SHP77 treated with DMSO at 0.1 percent for 48 hours (cell line): Measurements from ENCODE around the gene LMO3.
"Not testable (repeated sequence)": the region's sequence is repeated elsewhere in the genome, so short reads cannot be mapped to it uniquely, and the experiment has no call there.

Experiments used
- DNase-seq: peaks from one replicate; lab custom pipeline; 2025; lab: John Stamatoyannopoulos, UW

The LMO3 gene

GRCh38 chr12:16545836-16546235 is 60.1 kb downstream of the LMO3 start:
- no peak for DNase-seq

DNA sequence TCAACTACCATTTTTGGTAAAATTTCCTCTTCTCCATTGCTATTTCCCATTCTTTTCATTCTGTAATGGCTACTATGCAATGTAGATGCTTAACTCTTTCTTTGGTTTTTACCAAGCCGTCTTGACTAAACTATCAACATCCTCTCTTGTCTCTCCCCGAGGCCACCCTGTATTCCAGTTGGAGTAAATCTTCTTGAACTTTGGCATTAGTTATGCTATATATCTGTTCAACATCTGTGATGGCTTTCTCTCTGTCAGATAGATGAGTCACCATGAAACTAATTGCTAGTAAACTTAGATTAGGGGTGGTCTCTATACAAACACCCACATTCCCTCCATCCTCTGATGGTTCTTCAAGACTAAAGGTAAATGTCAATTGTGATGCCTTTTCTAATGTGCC is 63.4 kb downstream of the LMO3 start:
- no peak for DNase-seq

DNA sequence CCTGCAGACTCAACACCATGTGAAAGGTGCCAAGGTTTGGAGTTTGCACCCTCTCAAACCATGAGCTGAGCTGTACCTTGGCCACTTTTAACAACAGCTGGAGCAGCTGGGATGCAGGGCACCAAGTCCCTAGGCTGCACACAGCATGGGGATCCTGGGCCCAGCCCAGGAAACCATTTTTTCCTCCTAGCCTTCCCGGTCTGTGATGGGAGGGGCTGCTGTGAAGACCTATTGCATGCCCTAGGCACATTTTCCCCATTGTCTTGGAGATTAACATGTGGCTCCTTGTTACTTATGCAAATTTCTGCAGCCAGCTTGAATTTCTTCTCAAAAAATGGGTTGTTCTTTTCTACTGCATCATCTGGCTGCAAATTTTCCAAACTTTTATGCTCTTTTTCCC is 68.3 kb downstream of the LMO3 start:
- DNase-seq: not testable (repeated sequence)

DNA sequence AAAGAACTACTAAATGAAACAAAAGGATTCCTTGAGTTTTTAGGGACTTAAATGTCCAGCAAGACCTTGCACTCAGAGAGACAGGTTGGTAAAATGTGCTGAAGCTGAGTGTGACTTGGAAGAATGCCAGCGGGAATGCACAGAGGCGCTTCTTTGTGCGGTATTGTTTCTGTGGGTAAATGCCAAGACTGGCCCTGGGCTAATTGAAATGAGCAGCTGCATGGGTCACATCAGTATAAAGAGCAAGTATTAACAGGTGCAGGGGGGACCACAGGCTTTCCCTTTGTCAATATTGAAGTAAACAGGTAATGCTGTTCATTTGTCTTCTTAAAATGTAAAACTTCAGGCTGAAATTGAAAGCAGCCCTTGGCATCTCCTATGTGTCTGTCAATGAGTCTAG is 74.3 kb downstream of the LMO3 start:
- peak; percentile 54 for DNase-seq

DNA sequence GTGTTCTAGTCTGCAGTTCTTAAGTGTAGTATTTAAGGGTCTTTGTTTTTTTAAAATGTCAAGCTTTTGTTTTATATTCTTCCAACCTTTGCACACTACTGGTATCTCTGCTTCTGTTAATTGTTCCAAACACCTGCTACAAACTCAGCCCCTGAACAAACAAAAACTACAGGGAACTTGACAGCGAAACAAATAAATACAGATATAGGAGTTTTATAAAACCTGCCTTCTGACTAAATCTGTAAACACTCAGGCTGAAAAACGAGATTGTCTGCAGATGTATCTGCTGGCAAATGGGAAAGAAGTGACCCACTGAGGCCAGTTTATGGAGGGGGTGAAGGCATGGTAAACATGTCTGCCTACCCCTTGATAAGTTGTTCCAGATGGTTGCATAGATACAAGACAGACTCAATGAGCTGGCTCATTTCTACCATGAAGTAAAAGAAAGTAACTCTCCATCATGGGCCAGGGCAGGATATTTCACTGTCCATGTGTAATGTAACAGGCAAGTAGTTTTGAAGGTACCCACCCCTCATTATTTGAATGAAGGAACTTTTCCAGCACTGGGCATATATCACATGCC is 75.6 kb downstream of the LMO3 start:
- DNase-seq: no peak

GRCh38 chr12:16526693-16527092 is 79.3 kb downstream of the LMO3 start:
- DNase-seq: no peak

- no peak for DNase-seq
These were observed 81.6 kb downstream of the LMO3 start for GRCh38 chr12:16524378-16524777.

DNA sequence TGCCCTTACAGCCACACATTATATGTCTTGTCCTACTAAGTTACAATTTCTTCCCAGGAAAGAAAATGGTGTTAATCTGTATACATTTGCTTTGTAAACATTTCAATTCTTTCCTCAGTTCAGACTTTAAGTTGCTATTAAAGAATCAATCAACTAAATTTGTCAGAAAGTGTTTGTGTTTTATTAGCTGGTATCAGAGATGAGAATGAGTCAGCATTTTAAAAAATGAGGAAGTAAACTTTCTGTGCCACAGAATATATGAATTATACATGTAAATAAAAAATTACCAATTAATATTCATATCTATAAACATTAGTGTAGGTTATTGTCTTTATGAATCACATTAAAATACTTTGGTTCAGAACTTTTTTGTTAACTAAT is 82.0 kb downstream of the LMO3 start:
- DNase-seq: no peak

GRCh38 chr12:16523284-16523950 is 82.5 kb downstream of the LMO3 start:
- no peak for DNase-seq

GRCh38 chr12:16520328-16520727 is 85.6 kb downstream of the LMO3 start:
- DNase-seq: no peak

DNA sequence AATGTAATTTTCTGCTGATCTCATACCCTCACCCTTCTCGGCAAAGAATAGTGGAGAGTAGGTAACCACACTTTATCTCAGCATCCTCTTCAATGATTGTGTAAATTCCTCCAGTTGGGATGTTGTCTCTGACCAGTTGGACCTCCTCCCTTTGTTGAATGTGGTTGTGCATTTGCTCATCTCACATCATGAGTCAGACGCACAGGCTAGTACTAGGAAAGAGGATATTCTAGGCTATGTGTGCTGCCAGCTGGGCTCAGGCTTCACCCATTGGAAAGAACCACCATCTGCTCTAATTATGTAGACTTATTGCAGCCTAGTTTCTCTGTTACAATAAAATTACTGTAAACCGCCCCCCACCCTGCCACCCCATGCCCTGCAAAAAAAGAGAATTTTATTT is 90.3 kb downstream of the LMO3 start:
- DNase-seq: no peak

DNA sequence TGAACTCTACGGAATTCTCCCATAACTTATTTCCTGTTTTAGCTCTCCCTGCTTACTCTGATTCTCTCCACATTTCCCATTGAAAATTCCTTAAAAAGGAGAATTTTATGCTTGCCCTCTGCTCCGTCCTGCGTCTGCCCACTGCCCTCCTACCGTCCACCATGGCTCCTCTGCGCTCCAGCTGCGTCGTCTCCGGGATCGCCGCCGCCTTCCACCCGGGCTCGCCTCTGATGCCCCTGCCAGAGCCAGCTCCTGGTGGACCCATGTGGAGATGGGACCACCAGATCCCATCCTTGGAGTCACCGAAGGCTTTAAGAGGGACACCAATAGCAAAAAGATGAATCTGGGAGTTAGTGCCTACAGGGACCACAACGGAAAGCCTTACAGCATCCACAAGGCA is 92.7 kb downstream of the LMO3 start:
- DNase-seq: no peak

DNA sequence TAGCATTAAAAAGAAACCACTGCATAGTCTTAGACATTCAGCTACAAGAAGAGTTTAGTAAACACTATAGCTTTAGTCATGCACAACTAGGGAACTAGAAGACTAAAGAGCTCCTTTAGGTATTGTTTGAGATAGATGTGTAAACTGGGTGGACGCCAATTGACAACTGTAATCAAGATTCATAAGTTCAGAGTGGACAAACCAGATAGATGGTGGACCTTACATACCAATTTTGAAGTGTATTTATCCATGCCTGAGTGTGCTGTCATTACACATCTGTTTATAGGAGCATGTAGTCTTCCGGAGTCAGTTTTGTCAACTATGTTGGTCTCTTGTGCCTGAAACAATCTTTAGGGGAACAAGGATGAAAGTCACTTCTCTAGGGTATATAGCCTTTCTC is 96.6 kb downstream of the LMO3 start:
- DNase-seq: no peak

- DNase-seq: no peak
These were observed 99.6 kb downstream of the LMO3 start for GRCh38 chr12:16506394-16506793.

DNA sequence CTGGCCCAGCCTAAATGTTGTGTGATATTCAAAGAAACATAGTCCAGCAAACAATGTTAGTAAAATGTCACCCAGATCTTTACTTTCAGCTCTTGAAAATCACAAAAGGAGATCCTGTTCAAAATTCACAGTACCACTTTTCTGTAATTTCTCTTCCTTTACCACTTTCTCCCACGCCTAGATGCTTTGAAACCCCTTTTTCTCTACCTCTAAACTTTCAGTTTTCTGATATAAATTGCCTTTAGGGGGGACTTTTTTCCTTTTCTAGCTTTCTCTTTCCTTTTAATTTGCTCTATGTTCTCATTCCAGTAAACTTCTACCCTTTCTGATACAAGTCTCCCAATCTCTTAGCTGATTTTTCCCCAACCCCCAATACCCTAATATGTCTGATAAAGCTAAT is 101.8 kb downstream of the LMO3 start:
- no peak for DNase-seq

- no peak for DNase-seq
These were observed 106.4 kb downstream of the LMO3 start for GRCh38 chr12:16499611-16500010.
